HCT116 (cell line): ENCODE data around the gene HECW1. TPM values are rescaled to one million over a fixed set of nuclear protein-coding genes. Genes with fewer than 3 reads are reported as not detected.

Experiments used
- ATAC-seq: fragments of 200-7000 bp; cut with Tn5 transposase; 2 replicates; pipeline ENCODE4 v1.9.1; 2020; ENCODE audit warnings: mild to moderate bottlenecking, moderate library complexity
- BruUV-seq: library from RNA; stranded (reverse); fragments of 400-500 nt; replicated peaks from 2 replicates; lab custom pipeline; 2021; lab: Mats Ljungman, UMichigan
- CTCF ChIA-PET: fragments of 300-600 bp; sonication (Branson Sonifier 250); formaldehyde crosslinking; loops from one replicate; lab custom pipeline; 2021; ENCODE audit warnings: antibody characterized with exemption; lab: Charles Lee
- POLR2A ChIA-PET: fragments of 300-600, 350-600 bp; sonication (Branson Sonifier 250); formaldehyde crosslinking; loops from one replicate; lab custom pipeline; 2021; ENCODE audit warnings: antibody characterized with exemption; lab: Charles Lee
- RAD21 ChIA-PET, 2 experiments: fragments of 300-600 bp; sonication (Branson Sonifier 250); formaldehyde crosslinking; loops; one replicate each; lab custom pipeline; 2023; ENCODE audit warnings: low total read pairs in 2 of 2; ENCODE audit not compliant: uncharacterized antibody in 2 of 2, unreplicated experiment in 2 of 2, low non-redundant PET in 1 of 2; lab: Charles Lee
- DNase-seq: peaks from one replicate; pipeline ENCODE4 v3.0.0-alpha.2; 2010; ENCODE audit warnings: low read depth, low spot score
- H2AFZ ChIP-seq: fragments of 200-600 bp; shearing (Covaris generic), sonication (generic); 2 replicates; pipeline ENCODE4 v1.6.1; 2017; ENCODE audit warnings: low read depth, mixed run types, mixed read lengths, antibody characterized with exemption, low read length; ENCODE audit not compliant: poor library complexity, severe bottlenecking
- H3K27ac ChIP-seq: 2 replicates; pipeline ENCODE4 v1.5.1; 2012; ENCODE audit warnings: low read depth, low read length
- H3K27me3 ChIP-seq: fragments of 200-600 bp; sonication (generic); 2 replicates; pipeline ENCODE4 v1.6.1; 2016; ENCODE audit warnings: mixed run types, low read length, mixed read lengths; ENCODE audit not compliant: insufficient read depth
- H3K36me3 ChIP-seq, 2 experiments: fragments of 200-500 bp in 1 of 2; fragments of 200-600 bp in 1 of 2; sonication (Bioruptor generic) in 1 of 2; sonication (generic) in 1 of 2; 2 replicates each; pipeline versions ENCODE4 v1.5.1 to v1.6.1; 2014 to 2016; ENCODE audit warnings: low read length in 2 of 2, inconsistent platforms in 1 of 2, mixed read lengths in 1 of 2, mixed run types in 1 of 2; ENCODE audit not compliant: insufficient read depth in 2 of 2, control insufficient read depth in 1 of 2
- H3K4me1 ChIP-seq, 2 experiments: fragments of 200-600 bp in 1 of 2; sonication (generic) in 1 of 2; 2 replicates each; pipeline versions ENCODE4 v1.5.1 to v1.6.1; 2012 to 2017; ENCODE audit warnings: low read length in 2 of 2, inconsistent platforms in 1 of 2, mild to moderate bottlenecking in 1 of 2, mixed read lengths in 1 of 2, mixed run types in 1 of 2, moderate library complexity in 1 of 2; ENCODE audit not compliant: insufficient read depth in 2 of 2, control insufficient read depth in 1 of 2
- H3K4me2 ChIP-seq: fragments of 200-600 bp; sonication (generic); 2 replicates; pipeline ENCODE4 v1.6.1; 2017; ENCODE audit warnings: mixed run types, low read length, mixed read lengths
- H3K4me3 ChIP-seq, 2 experiments: fragments of 200-600 bp in 1 of 2; sonication (generic) in 1 of 2; replicated peaks in 1 of 2; 2 replicates each; pipeline ENCODE4 v1.5.1; 2011 to 2016; ENCODE audit warnings: low read length in 2 of 2, control low read depth in 1 of 2, low read depth in 1 of 2, mild to moderate bottlenecking in 1 of 2, mixed read lengths in 1 of 2, mixed run types in 1 of 2
- H3K79me2 ChIP-seq: fragments of 200-600 bp; sonication (generic); 2 replicates; pipeline ENCODE4 v1.6.1; 2017; ENCODE audit warnings: mild to moderate bottlenecking, mixed run types, low read length, moderate library complexity, mixed read lengths; ENCODE audit not compliant: insufficient read depth
- H3K9ac ChIP-seq: fragments of 200-600 bp; sonication (generic); 2 replicates; pipeline ENCODE4 v1.6.1; 2016; ENCODE audit warnings: low read length, mixed read lengths
- H3K9me2 ChIP-seq: fragments of 200-600 bp; sonication (generic), shearing (Covaris generic); 2 replicates; pipeline ENCODE4 v1.6.1; 2017; ENCODE audit warnings: mixed run types, mild to moderate bottlenecking, moderate library complexity; ENCODE audit not compliant: insufficient read depth
- H3K9me3 ChIP-seq, 2 experiments: fragments of 200-500 bp in 1 of 2; fragments of 200-600 bp in 1 of 2; sonication (Bioruptor generic) in 1 of 2; sonication (generic) in 1 of 2; 2 replicates each; pipeline ENCODE4 v1.6.1; 2014 to 2017; ENCODE audit warnings: low read length in 2 of 2, mixed read lengths in 2 of 2, inconsistent platforms in 1 of 2, low read depth in 1 of 2, mild to moderate bottlenecking in 1 of 2, mixed run types in 1 of 2, moderate library complexity in 1 of 2; ENCODE audit not compliant: control insufficient read depth in 1 of 2, insufficient read depth in 1 of 2
- H4K20me1 ChIP-seq: fragments of 200-600 bp; sonication (generic), shearing (Covaris generic); 2 replicates; pipeline ENCODE4 v1.6.1; 2017; ENCODE audit warnings: mixed run types, mild to moderate bottlenecking, moderate library complexity; ENCODE audit not compliant: insufficient read depth
- CBX3 ChIP-seq: IDR thresholded peaks from 2 replicates; pipeline ENCODE4 v1.6.1; 2012; ENCODE audit warnings: low read depth
- ELF1 ChIP-seq: IDR thresholded peaks from 2 replicates; pipeline ENCODE4 v1.6.1; 2012; ENCODE audit warnings: low read depth, borderline replicate concordance
- EZH2 ChIP-seq: fragments of 200-600 bp; sonication (generic); IDR thresholded peaks from 2 replicates; pipeline ENCODE4 v1.6.1; 2017; ENCODE audit warnings: antibody characterized with exemption, mixed run types
- JUND ChIP-seq: IDR thresholded peaks from 2 replicates; pipeline ENCODE4 v1.6.1; 2012
- POLR2AphosphoS5 ChIP-seq: IDR thresholded peaks from 2 replicates; pipeline ENCODE4 v1.6.1; 2011; ENCODE audit warnings: mild to moderate bottlenecking, low read depth, low read length, moderate library complexity
- REST ChIP-seq: IDR thresholded peaks from 2 replicates; pipeline ENCODE4 v1.6.1; 2012; ENCODE audit warnings: low read depth
- SIN3A ChIP-seq: IDR thresholded peaks from 2 replicates; pipeline ENCODE4 v1.6.1; 2012; ENCODE audit warnings: low read depth
- SP1 ChIP-seq: IDR thresholded peaks from 2 replicates; pipeline ENCODE4 v1.6.1; 2012; ENCODE audit warnings: low read depth
- SRF ChIP-seq: IDR thresholded peaks from 2 replicates; pipeline ENCODE4 v1.6.1; 2012; ENCODE audit warnings: low read depth
- TCF7L2 ChIP-seq: IDR thresholded peaks from 2 replicates; pipeline ENCODE4 v1.7.0; 2011; ENCODE audit warnings: borderline replicate concordance, inconsistent platforms; ENCODE audit not compliant: insufficient read depth, insufficient read length; ENCODE audit errors: extremely low read depth
- ZNF274 ChIP-seq: fragments of 200-500 bp; sonication (Bioruptor generic); IDR thresholded peaks from 2 replicates; pipeline ENCODE4 v1.6.1; 2014; ENCODE audit warnings: mild to moderate bottlenecking, low read depth, low read length, inconsistent platforms
- intact Hi-C: fragments of 100-400 bp; cut with micrococcal nuclease; formaldehyde crosslinking; loops from 2 replicates; pipeline ENCODE4 v1.10.0; 2022
- total RNA-seq: library from RNA; stranded (reverse); gene quantifications from one replicate; pipeline ENCODE4 v1.2.1, GENCODE V29; 2021; ENCODE audit not compliant: unreplicated experiment

HECW1 gene
- total RNA-seq, 1 experiment from 2014 or later, result 5.6 TPM

- Histone ChIP-seq H3K27ac (no peak overlapping the region), H4K20me1 (no peaks in the 10 kb centered on the region), H3K79me2 (no peaks in the 10 kb centered on the region), H2AFZ (no peak overlapping the region), H3K9me2 (no peaks in the 10 kb centered on the region), H3K4me3 (no peak overlapping the region), H3K4me2 (no peak overlapping the region), H3K9me3 (no peaks in the 10 kb centered on the region), H3K36me3 (no peaks in the 10 kb centered on the region), H3K27me3 (no peaks in the 10 kb centered on the region), H3K9ac (no peak overlapping the region), H3K4me1 (no peaks in the 10 kb centered on the region)
- CTCF ChIA-PET, result no interaction called here
- POLR2A ChIA-PET, result no interaction called here
- DNase-seq, result no peak
- RAD21 ChIA-PET, result no interaction called here
- intact Hi-C loops, result no loop called here
- ATAC-seq, result no peak
- TF ChIP-seq CBX3 (no peak), EZH2 (no peak), TCF7L2 (no peak), SIN3A (no peak), REST (no peak), POLR2AphosphoS5 (no peak), ZNF274 (no peak), ELF1 (no peak), SRF (no peak), SP1 (no peak), JUND (no peak)
- no TSS peak for BruUV-seq
These were observed 6.8 kb upstream of the HECW1 start for GRCh38 chr7:43105521-43106120.
